GM19239 (cell line): ENCODE measurements around the gene RANBP9.
A peak's percentile ranks its signal among the peaks of the same experiment; 100 is the strongest.

Experiments used
- DNase-seq: peaks from one replicate; pipeline ENCODE4 v3.0.0; 2011; ENCODE audit warnings: low spot score; ENCODE audit not compliant: insufficient read length
- FAIRE-seq: peaks from 2 replicates; lab custom pipeline; 2011; peaks lifted over from hg19 to GRCh38; lab: Jason Lieb, UNC

The RANBP9 gene

GRCh38 chr6:13574571-13575376 is 136.9 kb downstream of the RANBP9 start, which contains the start of gene SIRT5:
Gene SIRT5, plus strand, starts transcription at chr6:13574601. Its CDS starts 9,510 bp downstream, at chr6:13584111.
- FAIRE-seq (peak; percentile 64), DNase-seq (peak; percentile 40)

DNA sequence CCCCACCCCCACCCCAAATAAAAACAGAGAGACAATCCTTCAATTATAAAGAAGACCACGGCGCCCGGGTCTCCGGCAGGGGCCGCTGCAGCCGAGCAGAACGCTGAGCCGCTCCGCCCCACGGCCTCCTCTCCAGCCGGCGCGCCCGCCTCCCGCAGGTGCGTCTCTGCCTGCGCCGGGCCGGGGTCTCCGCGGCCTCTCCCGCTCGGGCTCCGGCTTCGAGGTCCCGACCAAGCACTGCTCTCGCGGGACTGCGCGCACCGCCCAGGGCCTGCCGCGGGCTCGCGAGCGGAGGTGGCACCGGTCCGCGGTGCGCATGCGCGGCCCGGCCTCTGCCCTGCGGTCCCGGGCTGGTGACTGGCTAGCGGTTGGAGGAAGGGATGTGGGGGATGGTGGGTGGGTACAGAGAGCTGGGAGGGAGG is 137.5 kb downstream of the RANBP9 start:
- peak; percentile 93 for DNase-seq
- peak; percentile 97 for FAIRE-seq

DNA sequence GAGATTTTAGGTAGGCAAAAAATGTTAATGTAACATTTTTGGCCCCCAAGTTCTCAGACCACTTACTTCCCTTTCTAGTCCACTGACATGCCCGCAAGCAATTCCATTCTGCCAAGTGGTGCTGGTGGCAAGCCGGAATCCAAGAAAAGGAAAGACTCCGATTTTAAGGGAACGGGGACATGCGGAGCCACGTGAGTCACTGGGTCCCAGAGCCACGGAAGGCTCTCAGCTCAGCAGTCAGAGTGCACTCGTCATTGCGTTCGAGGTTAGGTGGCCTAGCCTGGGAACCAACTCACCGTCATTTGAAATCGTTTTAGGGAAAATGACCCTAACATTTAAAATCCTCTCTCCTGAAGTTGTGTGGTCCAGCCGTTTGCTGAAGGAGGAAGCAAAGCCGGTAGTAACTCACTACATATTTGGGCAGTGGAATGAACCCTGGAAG is 137.9 kb downstream of the RANBP9 start:
- FAIRE-seq (peak; percentile 37), DNase-seq (no peak)

DNA sequence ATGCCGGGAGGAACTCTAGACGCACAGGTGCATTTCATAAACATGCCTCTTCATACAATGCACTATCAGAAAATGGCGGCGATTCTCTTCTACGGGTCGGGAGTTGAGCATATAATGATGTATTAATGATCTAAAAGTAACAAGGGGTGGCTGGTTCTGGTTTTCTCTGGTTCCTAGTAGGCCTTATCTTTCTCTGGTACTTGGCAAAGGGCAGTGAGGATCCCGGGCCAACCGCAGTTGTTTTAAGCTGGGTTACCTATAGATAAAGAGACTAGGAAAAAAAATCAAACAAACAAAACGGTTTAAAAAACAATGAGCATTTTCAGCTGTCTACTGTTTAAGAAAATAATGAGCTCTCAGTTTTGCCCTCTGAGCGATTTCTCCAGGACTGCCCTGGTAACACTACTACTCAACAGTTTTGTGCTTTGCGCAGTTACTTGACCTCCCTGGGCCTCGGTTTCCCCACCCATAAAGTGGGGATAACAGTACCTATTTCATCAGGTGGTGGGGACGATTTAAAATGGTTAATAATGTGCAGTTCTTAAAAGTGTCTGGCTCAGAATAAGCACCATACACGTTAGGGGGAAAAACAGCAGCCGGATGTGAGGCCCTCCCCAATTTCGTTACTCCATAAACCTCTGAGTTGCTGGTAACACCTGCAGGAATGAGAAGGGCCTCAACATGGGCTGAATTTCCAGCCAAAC is 138.5 kb downstream of the RANBP9 start:
- FAIRE-seq: no peak
- no peak for DNase-seq

- FAIRE-seq (no peak), DNase-seq (no peak)
Observed at GRCh38 chr6:13572240-13572639, 139.4 kb downstream of the RANBP9 start.
